A549 (cell line): ENCODE data around the gene NEU4. TPM values are rescaled to one million over a fixed set of nuclear protein-coding genes. Genes with fewer than 3 reads are reported as not detected.

ENCODE experiments used
- ATAC-seq, 2 experiments: fragments of 200-7000 bp in 1 of 2; fragments of >200 bp in 1 of 2; cut with Nextera tagmentation in 1 of 2; cut with Tn5 transposase in 1 of 2; 3 replicates each; pipeline versions ENCODE4 v1.8.0 to v1.9.1; 2018 to 2020; ENCODE audit warnings: mild to moderate bottlenecking in 1 of 2, moderate library complexity in 1 of 2
- CTCF ChIA-PET: fragments of 300-600 bp; sonication (Branson Sonifier 250); formaldehyde crosslinking; extraction: SDS; loops from one replicate; lab custom pipeline; 2021; ENCODE audit warnings: antibody characterized with exemption, inconsistent platforms; lab: Yijun Ruan, JAX
- POLR2A ChIA-PET: fragments of 350-600 bp; formaldehyde crosslinking; extraction: SDS; loops from one replicate; lab custom pipeline; 2021; ENCODE audit warnings: antibody characterized with exemption, inconsistent platforms; lab: Yijun Ruan, JAX
- DNase-seq, 2 experiments: peaks; one replicate each; pipeline versions ENCODE4 v3.0.0 to v3.0.0-alpha.2; 2011 to 2016; ENCODE audit warnings: low read depth in 1 of 2, low spot score in 1 of 2
- FAIRE-seq: peaks from 2 replicates; lab custom pipeline; 2011; peaks lifted over from hg19 to GRCh38; lab: Jason Lieb, UNC
- H3K27ac ChIP-seq, 2 experiments: fragments of >200 bp; sonication (Bioruptor Twin); formaldehyde crosslinking; 3 replicates each; pipeline ENCODE4 v1.5.1; 2016 to 2017
- H3K4me1 ChIP-seq: fragments of >200 bp; sonication (Bioruptor Twin); formaldehyde crosslinking; 3 replicates; pipeline ENCODE4 v1.6.1; 2016
- H3K4me2 ChIP-seq: fragments of >200 bp; sonication (Bioruptor Twin); formaldehyde crosslinking; 3 replicates; pipeline ENCODE4 v1.6.1; 2016
- H3K4me3 ChIP-seq: fragments of >200 bp; sonication (Bioruptor Twin); formaldehyde crosslinking; 3 replicates; pipeline ENCODE4 v1.5.1; 2016
- H3K9me3 ChIP-seq: fragments of >200 bp; sonication (Bioruptor Twin); formaldehyde crosslinking; 3 replicates; pipeline ENCODE4 v1.6.1; 2016
- BHLHE40 ChIP-seq: IDR thresholded peaks from 2 replicates; pipeline ENCODE4 v1.6.1; 2012; ENCODE audit warnings: low read depth, low read length, inconsistent platforms
- CEBPB ChIP-seq, 2 experiments: fragments of >200 bp in 1 of 2; sonication (Bioruptor Twin) in 1 of 2; formaldehyde crosslinking in 1 of 2; IDR thresholded peaks; 2 replicates each; pipeline ENCODE4 v1.6.1; 2012 to 2016
- EP300 ChIP-seq, 2 experiments: fragments of >200 bp; sonication (Bioruptor Twin); formaldehyde crosslinking; IDR thresholded peaks; 2 replicates in 1 of 2; 3 replicates in 1 of 2; pipeline ENCODE4 v1.6.1; 2016 to 2017
- FOSL2 ChIP-seq, 2 experiments: fragments of 450-650 bp in 1 of 2; fragments of >200 bp in 1 of 2; sonication (Bioruptor Twin) in 1 of 2; formaldehyde crosslinking; IDR thresholded peaks; 2 replicates each; pipeline versions ENCODE4 v1.5.0 to v1.6.1; 2016 to 2020; ENCODE audit warnings: mild to moderate bottlenecking in 1 of 2, moderate library complexity in 1 of 2
- HEYL ChIP-seq: fragments of 250-450 bp; sonication (Bioruptor Pico); IDR thresholded peaks from 2 replicates; pipeline ENCODE4 v1.8.0; 2021; ENCODE audit warnings: mild to moderate bottlenecking, moderate library complexity
- HOXA7 ChIP-seq: fragments of 250-450 bp; sonication (Bioruptor Pico); IDR thresholded peaks from 2 replicates; pipeline ENCODE4 v1.5.0; 2020; ENCODE audit warnings: mild to moderate bottlenecking, moderate library complexity
- HOXB5 ChIP-seq: fragments of 250-450 bp; sonication (Bioruptor Pico); IDR thresholded peaks from 2 replicates; pipeline ENCODE4 v1.5.0; 2020; ENCODE audit warnings: mild to moderate bottlenecking, moderate library complexity
- JUNB ChIP-seq: fragments of >200 bp; sonication (Bioruptor Twin); formaldehyde crosslinking; IDR thresholded peaks from 2 replicates; pipeline ENCODE4 v1.6.1; 2016
- MAFK ChIP-seq: fragments of 450-650 bp; IDR thresholded peaks from 2 replicates; pipeline ENCODE4 v1.6.1; 2014; ENCODE audit not compliant: partially characterized antibody
- MAZ ChIP-seq: fragments of 150-350 bp; IDR thresholded peaks from 2 replicates; pipeline ENCODE4 v1.6.1; 2014; ENCODE audit warnings: antibody characterized with exemption, low read depth, low read length, borderline replicate concordance
- MYC ChIP-seq: IDR thresholded peaks from 2 replicates; pipeline ENCODE4 v1.6.1; 2012; ENCODE audit warnings: mild to moderate bottlenecking, inconsistent platforms, low read length, improper control_type of control experiment, borderline replicate concordance
- RAD21 ChIP-seq, 2 experiments: fragments of >200 bp in 1 of 2; sonication (Bioruptor Twin) in 1 of 2; formaldehyde crosslinking in 1 of 2; IDR thresholded peaks in 1 of 2; conservative IDR thresholded peaks in 1 of 2; 2 replicates in 1 of 2; 3 replicates in 1 of 2; pipeline ENCODE4 v1.6.1; 2012 to 2018; ENCODE audit warnings: inconsistent platforms in 1 of 2
- RCOR1 ChIP-seq: fragments of 150-350 bp; IDR thresholded peaks from 2 replicates; pipeline ENCODE4 v1.6.1; 2014; ENCODE audit warnings: antibody characterized with exemption, low read length, low read depth
- RFX5 ChIP-seq: fragments of 450-650 bp; IDR thresholded peaks from 2 replicates; pipeline ENCODE4 v1.7.1; 2014; ENCODE audit warnings: antibody characterized with exemption, mild to moderate bottlenecking, moderate library complexity
- TFCP2L1 ChIP-seq: fragments of 250-450 bp; sonication (Bioruptor Pico); IDR thresholded peaks from 2 replicates; pipeline ENCODE4 v1.5.0; 2021; ENCODE audit warnings: mild to moderate bottlenecking
- USF2 ChIP-seq: fragments of 450-650 bp; IDR thresholded peaks from 2 replicates; pipeline ENCODE4 v1.6.1; 2014; ENCODE audit warnings: antibody characterized with exemption
- ZC3H11A ChIP-seq: fragments of 450-650 bp; IDR thresholded peaks from 2 replicates; pipeline ENCODE4 v1.6.1; 2014; ENCODE audit warnings: antibody characterized with exemption, mild to moderate bottlenecking
- ZSCAN20 ChIP-seq: fragments of 250-450 bp; sonication (Bioruptor Pico); IDR thresholded peaks from 2 replicates; pipeline ENCODE4 v1.8.0; 2022; ENCODE audit warnings: mild to moderate bottlenecking, moderate library complexity
- WGBS: methylation state at CpG from one replicate; pipeline ENCODE4 v1.1.6; 2017; ENCODE audit errors: missing lambda C conversion rate; 5-methylcytosine and 5-hydroxymethylcytosine counted together
- polyA plus RNA-seq, 4 experiments: library from polyadenylated mRNA; depleted of rRNA in 3 of 4; stranded (reverse); fragments of >200 nt; fragmentation: RNase III in 1 of 4; extraction: RNeasy Plus Mini Kit Qiagen cat#74134 plus additional on column Dnase treatment in 1 of 4; gene quantifications; 2 replicates in 3 of 4; 3 replicates in 1 of 4; pipeline ENCODE4 v1.2.3, GENCODE V29; 2011 to 2017
- TF ChIP-seq, protein P1 (sequence below): fragments of 250-450 bp; sonication (Bioruptor Pico); IDR thresholded peaks from 2 replicates; pipeline ENCODE4 v1.5.0; 2020; ENCODE audit warnings: low read depth, mild to moderate bottlenecking, moderate library complexity
- TF ChIP-seq, protein P2 (sequence below): fragments of >200 bp; sonication (Bioruptor Twin); formaldehyde crosslinking; IDR thresholded peaks from 3 replicates; pipeline ENCODE4 v1.6.1; 2016

The NEU4 gene
- polyA plus RNA-seq, 2 of the 4 experiments (the other 2 are of a cell fraction): 0.13 to 0.19 TPM

- Histone ChIP-seq H3K27ac (0 out of 6 replicates have a peak overlapping the region, but pooled peaks of 1 of the 2 experiments have one; percentile 17), H3K4me3 (no peak overlapping the region), H3K9me3 (no peaks in the 10 kb centered on the region), H3K4me1 (no peaks in the 10 kb centered on the region), H3K4me2 (no peak overlapping the region)
- TF ChIP-seq MYC: no peak
- TF ChIP-seq USF2: no peak
- no peak for TF ChIP-seq CEBPB (IDR thresholded peaks at IDR 0.05)
- TF ChIP-seq HEYL: no peak
- TF ChIP-seq TFCP2L1 (CRISPR knock-in tag): no peak
- no peak for TF ChIP-seq EP300 (IDR thresholded peaks at IDR 0.05)
- TF ChIP-seq JUNB: no peak
- no peak for TF ChIP-seq HOXB5
- TF ChIP-seq RAD21 (conservative IDR thresholded peaks at IDR 0.05 in 1 of 2, IDR thresholded peaks at IDR 0.05 in 1 of 2): no peak
- TF ChIP-seq FOSL2 (IDR thresholded peaks at IDR 0.05): no peak
- TF ChIP-seq FOSL2 (CRISPR knock-in tag; IDR thresholded peaks at IDR 0.05): no peak
- no peak for TF ChIP-seq RCOR1
- no peak for TF ChIP-seq ZSCAN20 (CRISPR knock-in tag)
- 63% methylated on average over 7 of the region's 9 CpGs for whole genome bisulfite sequencing
- DNase-seq: no peak
- CTCF ChIA-PET: interaction anchor here (1.5 kb wide), 1 partner anchor 29 kb away, joined by 3 read pairs; no protein-coding TSS in a partner anchor
- ATAC-seq: no peak
- no peak for FAIRE-seq
- POLR2A ChIA-PET: no interaction called here
These were observed 50.0 kb downstream of the NEU4 start for GRCh38 chr2:241859017-241859435.

DNA sequence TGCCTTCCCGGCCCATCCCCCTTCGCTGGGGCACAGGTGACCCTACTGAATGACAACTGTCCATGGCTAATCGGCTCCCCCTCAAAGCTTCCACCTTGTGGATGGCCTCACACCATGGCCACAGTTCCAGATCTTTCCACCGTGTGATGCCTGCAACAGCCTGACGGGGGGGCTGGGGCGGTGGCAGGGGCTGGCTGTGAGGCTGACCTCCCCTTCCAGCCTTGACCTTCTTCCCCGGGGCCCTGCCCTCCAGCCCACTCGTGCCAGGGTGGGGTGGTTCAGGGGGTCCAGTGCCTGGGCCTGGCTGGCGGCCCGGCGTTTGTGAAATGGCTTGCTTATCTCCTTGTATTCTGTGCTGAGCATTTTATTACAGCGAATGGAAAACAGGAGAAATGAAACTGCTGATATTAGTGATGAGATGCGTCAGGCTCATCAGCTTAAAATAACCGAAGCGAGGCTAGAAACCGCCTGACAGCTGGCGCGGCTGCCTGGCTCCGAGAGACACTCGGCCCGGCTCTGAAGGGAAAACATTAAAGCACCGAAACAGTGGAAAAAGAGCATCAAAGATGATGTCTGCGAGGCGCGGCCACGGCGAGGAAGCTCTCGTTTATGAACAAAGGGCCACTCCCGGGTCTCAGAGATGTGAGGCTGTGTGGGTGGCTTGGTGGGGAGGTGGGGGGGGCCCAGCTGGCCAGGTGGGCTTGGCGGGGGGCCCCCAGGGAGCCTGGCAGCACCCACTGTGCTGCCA is 50.6 kb downstream of the NEU4 start:
- no peaks in the 10 kb centered on the region for H3K4me1 ChIP-seq
- no peak overlapping the region for H3K4me3 ChIP-seq
- ATAC-seq (peak; percentile 67 to 71), FAIRE-seq (no peak), DNase-seq (no peak)
- H3K4me2 ChIP-seq: no peak overlapping the region
- no peak for TF ChIP-seq ZC3H11A
- no peak for TF ChIP-seq MAZ
- POLR2A ChIA-PET: no interaction called here
- no peaks in the 10 kb centered on the region for H3K9me3 ChIP-seq
- no peak overlapping the region for H3K27ac ChIP-seq
- CTCF ChIA-PET: interaction anchor here (1.2 to 1.5 kb wide), 2 partner anchors 15 to 30 kb away, joined by 3 to 4 read pairs; no protein-coding TSS in a partner anchor
- 73% methylated on average over 25 of the region's 30 CpGs for WGBS

DNA sequence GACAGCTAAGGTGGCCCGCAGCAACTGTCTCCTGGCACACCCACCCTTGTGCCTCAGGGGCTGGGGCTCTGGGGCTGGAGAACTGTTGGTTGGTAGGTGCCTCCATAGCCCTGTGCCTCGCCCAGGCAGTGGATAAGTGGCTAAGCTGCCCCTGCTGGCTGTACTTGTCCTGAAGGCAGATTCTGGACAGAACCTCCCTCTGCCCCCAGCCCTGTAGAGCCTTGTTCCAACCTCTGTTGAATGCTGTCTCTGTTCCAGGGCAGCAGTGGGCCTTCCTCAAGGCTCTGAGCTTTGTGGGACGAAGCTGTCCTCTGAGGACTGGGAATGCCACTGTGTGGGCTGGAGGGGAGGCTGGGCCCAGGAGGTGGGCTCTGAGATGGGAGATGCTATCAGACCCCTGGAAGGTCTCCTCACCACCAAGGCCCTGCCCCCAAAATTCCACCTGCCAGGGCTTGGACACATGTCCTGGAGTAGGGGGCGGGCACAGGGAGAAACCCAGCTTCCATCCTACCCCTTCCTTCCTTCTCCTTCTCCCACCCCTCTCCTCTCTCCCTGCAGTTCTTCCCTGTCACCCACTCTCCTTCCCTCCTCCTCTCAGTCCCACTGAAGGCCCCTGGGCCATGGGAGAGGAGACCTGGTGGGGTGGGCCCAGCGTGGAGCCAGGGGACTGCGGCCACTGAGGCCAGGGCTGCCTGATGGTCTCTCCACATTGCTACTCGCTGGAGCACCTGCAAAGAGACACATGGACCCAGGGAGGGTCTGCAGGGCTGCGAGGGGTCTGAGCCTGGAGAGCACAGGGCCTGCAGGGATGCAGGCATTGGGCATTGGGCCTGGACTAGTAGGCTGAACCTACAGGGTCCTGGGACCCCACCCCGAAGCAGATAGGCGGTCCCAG is 51.4 kb downstream of the NEU4 start:
- ChIA-PET POLR2A (no interaction called here), CTCF (interaction anchor here (1.2 kb wide), 1 partner anchor 16 kb away, joined by 4 read pairs; no protein-coding TSS in a partner anchor)
- no peaks in the 10 kb centered on the region for H3K4me1 ChIP-seq
- H3K9me3 ChIP-seq: no peaks in the 10 kb centered on the region
- no peak overlapping the region for H3K4me2 ChIP-seq
- DNase-seq (no peak), ATAC-seq (peak; percentile 55 to 66), FAIRE-seq (no peak)
- TF ChIP-seq, protein P1, sequence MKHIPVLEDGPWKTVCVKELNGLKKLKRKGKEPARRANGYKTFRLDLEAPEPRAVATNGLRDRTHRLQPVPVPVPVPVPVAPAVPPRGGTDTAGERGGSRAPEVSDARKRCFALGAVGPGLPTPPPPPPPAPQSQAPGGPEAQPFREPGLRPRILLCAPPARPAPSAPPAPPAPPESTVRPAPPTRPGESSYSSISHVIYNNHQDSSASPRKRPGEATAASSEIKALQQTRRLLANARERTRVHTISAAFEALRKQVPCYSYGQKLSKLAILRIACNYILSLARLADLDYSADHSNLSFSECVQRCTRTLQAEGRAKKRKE (CRISPR knock-in tag): no peak
- no peak for TF ChIP-seq MAFK
- TF ChIP-seq MAZ: no peak
- TF ChIP-seq RFX5: no peak
- no peak for TF ChIP-seq BHLHE40
- TF ChIP-seq HOXA7 (CRISPR knock-in tag): no peak
- TF ChIP-seq, protein P2, sequence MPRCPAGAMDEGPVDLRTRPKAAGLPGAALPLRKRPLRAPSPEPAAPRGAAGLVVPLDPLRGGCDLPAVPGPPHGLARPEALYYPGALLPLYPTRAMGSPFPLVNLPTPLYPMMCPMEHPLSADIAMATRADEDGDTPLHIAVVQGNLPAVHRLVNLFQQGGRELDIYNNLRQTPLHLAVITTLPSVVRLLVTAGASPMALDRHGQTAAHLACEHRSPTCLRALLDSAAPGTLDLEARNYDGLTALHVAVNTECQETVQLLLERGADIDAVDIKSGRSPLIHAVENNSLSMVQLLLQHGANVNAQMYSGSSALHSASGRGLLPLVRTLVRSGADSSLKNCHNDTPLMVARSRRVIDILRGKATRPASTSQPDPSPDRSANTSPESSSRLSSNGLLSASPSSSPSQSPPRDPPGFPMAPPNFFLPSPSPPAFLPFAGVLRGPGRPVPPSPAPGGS: no peak
- no peak for TF ChIP-seq HOXB5
- H3K4me3 ChIP-seq: no peak overlapping the region
- no peak overlapping the region for H3K27ac ChIP-seq
- WGBS: 80% methylated on average over 8 of the region's 10 CpGs
